ENCODE measurements around the gene NINJ2.

Gene NINJ2

DNA sequence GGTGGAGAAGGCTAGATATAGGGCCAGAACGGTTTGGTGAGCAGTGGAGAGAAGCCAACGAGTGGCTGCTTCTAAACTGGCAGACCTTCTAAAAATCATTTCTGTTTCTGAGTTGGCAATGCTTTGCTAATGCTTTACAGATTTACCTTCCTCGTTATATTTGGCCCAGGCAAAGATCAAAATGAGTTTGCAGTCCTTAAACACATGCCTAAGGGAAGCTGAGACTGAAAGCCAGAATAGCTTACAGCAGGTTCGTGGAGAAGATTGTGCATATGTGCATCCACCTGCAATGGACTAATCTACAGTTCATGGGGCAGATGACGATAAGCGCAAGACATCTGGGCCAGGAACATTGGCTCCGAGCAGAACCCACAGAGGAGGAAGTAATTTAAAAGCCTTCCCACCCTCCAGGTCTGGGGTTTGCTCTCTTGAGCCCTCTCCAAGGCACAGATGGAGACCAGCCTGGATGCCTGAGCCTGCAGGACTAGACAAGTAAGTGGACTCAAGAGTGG lies 99.4 kb downstream of the NINJ2 start:
- no peak for DNase-seq

DNA sequence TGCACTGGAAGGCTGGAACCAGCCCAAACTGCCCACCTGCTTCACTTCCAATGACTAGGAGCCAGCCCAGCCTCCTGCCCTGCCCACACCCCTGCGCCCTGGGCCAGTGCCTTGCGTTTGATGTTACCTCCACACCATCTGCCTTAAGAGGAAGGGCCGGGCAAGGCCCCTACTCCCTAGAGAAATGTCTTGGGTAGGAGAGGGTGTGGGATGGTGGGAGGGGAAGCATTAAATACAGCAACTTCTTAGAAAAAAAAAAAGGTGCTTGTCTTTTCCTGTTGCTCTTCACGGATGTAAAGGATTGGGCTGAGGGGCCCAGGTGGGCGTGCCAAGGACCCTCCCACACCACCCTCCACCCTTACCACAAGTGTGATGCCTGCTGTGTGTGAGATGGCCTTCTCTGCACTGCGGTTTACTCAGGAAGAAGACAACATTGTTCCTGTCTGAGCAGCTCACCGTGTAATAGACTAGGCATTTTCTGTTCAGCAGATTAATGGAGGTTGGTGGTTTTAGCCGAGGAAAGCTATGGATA lies 99.9 kb downstream of the NINJ2 start:
- DNase-seq: peak; percentile 76

DNA sequence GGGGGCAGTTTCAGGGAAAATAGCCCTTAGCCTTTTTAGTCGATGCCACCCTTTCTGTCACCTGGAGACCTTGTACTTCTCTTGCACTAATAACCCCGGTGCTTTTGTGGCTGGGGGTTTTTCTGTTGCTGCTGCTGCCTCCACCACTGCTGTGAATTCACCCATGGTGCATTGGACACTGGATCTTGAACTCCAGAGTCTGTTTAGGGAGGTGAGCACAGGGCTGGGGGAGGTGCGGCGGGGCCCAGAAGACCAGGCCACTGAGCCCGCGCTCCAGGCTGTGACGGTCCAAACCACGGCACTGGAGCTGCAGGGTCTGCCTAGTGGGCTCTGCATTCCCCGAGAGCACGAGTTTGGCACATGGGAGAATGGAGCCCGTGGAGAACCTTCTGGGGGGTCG lies 100.6 kb downstream of the NINJ2 start:
- no peak for DNase-seq

DNA sequence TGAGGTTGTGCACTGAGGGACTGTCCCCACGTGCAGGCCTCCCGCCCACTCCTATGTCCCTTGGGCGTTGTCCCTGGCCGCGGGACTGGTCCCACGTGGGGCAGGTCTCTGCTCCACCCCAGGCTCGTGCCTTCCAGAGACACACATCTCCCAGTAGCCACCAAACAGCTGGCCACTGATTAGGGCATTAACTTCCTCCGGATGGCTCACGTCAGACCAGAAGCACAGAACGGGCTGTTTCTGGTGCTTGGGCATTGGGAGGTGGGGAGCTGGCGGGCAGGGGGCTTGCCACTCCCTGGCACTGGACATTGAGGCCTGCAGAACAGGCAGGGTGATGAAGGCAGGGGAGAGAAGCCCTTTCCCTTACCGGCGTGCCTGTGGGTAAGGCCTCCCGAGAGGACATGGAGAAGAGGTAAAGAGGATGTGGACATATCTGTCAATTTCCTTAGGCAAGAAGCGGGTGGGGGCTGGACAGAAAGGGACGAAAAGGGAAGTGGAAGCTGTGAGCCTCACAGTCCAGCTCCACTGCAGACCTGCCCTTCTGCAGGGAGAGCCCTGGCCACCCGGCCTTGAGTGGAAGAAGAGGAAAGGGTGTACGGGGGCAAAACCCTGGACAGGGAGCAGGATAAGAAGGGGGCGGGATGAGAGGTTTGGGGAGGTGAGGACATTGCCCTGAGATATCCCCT lies 101.2 kb downstream of the NINJ2 start:
- no peak for DNase-seq

DNA sequence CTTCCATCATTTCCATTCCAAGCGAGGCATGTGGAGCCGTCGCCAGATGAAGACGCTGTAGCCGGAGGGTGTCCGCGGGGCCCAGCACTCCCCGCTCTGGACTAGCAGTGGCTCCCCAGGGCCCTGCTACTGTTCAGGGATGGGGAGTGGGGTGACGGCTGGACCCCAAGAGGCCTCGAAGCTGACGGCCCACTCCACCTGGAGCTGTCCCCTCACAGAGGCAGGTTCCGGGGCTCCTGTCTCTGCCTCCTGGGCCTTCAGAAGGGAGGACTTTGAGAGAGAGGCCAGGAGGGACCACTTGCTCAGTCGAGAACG lies 101.9 kb downstream of the NINJ2 start:
- no peak for DNase-seq

DNA sequence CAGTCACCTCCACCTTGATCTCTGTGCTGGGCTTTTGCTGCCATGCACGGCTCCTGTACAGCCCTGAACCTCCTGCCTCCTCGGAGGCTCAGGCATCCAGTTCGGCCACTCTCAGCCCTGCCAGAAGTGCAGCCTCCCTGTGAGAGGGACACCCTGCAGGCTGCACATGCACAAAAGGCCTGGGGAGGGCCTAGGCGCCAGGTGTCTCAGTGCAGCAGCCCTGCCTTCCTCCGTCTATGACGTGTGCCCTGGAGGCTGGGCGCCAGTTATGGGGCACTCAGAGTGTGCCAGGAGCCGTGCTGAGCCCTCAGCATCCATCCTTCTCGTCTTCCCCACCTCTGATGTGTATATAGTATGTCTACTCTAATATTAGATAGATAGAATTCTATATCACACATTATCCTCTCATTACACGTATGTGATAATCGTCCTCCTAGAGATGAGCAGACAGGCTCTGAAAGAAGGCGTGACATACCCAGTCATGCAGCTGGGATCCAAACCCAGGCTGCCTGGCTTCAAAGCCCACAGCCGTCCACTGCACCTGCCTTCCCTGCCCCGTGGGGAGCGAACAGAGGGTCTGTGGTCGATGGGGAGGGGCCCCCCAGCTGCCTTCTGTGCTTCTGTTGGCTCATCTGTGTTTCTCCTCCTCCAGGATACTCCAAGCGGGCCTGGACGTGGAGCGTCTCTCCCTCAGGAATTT lies 102.4 kb downstream of the NINJ2 start:
- no peak for DNase-seq

DNA sequence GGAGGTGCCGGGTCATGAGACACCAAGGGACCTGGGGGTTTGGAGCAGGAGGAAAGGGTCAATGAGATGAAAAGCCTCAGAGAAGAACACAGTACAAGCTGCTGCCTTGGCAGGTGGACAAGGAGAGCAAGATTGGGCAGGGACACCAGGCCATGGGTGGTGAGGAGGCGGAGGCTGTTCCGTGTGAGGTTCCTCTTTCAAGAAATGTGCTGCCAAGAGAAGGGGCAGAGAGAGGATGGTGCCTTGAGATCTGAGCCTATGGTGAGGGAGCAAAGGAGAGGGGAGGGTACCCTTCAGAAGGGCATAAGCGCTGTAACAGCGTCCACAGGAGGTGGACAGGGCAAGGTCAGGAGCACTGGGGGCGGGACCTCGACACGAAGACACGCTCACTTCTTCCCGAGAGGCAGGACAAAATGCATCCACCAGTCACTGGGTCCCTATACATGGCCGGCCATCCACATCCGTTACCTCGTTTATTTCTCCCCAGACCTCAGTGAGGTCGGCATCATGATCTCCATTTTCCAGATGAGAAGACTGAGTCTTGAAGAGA lies 103.3 kb downstream of the NINJ2 start:
- DNase-seq: no peak

DNA sequence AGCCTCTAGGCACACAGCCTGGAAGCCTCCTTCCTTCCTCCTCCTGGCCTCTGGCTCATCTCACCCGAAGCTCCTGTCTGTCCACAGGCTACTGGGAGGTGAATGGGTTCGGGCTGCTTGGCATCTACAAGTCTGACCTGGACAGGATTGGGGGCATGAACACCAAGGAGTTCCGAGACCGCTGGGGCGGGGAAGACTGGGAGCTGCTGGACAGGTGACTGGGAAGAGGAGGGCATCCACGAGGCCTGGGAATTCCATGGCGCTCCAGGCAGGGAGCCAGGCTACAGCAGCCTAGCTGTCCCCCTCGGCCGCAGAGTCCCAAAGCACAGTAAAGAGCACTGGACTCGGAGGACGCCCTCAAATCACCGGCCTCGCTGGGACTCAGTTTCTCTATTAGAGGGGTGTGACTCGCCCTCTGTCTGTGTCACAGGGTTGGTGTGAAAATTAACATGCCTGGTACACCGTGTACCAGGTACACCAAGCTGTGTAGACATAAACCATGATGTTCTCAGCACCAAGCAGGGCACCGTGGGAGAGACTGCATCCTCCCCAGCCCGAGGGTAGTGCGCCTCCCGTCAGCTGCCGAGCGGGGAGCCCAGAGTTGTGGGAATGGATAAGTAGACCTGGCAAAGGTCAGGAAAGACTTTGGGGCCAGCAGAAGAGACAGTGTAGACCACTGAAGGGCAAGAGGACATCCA lies 103.9 kb downstream of the NINJ2 start:
- no peak for DNase-seq

DNA sequence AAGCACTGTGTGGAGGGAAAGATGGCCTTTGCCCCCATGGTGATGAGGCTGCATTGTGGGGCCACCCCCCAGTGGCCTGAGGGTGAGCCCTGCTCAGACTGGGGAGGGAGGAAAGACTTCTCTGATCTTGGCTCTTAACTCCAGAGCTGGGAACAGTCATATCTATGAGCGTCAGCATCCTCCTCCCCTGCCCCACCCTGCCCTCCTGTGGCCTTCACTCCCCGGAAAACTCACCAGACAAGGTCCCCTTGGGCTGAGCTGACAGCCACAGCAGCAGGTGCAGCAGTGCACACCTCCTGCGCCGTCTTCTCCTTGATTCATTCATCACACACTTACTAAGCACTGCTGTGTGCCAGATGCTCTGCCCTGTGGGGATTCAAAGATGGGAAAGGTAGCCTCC lies 104.7 kb downstream of the NINJ2 start:
- no peak for DNase-seq

DNA sequence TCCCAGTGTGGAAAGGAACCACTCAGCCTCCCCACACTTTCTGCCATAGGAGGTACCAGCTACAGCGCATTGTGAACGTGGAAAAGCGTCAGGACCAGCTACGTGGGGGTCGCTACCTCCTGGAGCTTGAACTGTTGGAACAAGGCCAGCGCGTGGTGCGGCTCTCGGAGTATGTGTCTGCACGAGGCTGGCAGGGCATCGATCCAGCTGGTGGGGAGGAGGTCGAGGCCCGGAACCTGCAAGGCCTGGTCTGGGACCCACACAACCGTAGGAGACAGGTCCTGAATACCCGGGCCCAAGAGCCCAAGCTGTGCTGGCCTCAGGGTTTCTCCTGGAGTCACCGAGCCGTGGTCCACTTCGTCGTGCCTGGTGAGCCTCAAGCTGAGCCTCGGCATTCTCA lies 106.7 kb downstream of the NINJ2 start:
- DNase-seq: no peak

DNA sequence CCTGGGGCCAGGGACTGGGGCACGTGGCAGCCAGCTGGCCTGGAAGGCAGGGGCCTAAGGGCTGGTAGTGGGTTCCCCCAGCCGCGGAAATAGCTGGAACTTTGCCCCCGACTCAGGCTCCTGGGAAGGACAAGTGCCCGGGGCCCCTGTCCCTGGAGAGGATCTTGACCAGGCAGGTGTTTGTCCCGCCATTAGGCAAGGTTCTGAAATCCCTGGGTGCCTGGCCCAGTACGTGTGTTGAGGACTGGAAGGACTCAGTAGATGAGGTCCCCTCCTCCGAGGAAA lies 109.3 kb downstream of the NINJ2 start:
- DNase-seq: no peak

DNA sequence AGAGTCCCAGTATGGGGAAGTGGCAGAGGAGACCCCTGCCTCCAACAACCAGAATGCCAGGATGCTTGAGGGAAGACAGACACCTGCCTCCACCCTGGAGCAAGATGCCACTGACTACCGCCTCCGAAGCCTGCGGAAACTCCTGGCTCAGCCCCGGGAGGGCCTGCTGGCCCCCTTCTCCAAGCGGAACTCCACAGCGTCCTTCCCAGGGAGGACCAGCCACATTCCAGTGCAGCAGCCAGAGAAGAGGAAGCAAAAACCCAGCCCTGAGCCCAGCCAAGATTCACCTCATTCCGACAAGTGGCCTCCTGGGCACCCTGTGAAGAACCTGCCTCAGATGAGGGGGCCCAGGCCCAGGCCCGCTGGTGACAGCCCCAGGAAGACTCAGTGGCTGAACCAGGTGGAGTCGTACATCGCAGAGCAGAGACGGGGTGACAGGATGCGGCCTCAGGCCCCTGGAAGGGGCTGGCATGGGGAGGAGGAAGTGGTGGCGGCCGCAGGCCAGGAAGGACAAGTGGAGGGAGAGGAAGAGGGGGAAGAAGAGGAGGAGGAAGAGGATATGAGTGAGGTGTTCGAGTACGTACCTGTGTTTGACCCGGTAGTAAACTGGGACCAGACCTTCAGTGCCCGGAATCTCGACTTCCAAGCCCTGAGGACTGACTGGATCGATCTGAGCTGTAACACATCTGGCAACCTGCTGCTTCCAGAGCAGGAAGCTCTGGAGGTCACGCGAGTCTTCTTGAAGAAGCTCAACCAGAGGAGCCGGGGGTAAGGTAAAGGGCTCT lies 109.8 kb downstream of the NINJ2 start:
- peak; percentile 14 for DNase-seq

DNA sequence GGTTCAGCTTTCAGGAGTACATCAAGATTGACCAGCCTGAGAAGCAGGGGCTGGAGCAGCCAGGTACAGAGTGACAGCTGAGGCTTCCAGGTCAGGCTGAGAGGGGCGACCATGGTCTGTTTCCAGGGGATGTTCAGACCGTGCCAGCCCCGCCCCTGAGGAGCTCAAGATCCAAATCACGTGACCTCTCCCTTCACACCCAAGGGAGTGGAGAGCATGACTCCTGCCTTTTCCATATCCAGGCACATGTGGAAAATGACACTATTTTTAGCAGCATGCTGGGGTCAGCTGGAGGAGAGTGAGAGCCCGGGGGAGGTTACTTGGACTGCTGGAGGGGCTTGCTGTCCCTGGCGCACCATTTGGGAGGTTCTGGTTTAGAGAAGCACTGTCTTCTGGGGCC lies 110.8 kb downstream of the NINJ2 start:
- no peak for DNase-seq

DNA sequence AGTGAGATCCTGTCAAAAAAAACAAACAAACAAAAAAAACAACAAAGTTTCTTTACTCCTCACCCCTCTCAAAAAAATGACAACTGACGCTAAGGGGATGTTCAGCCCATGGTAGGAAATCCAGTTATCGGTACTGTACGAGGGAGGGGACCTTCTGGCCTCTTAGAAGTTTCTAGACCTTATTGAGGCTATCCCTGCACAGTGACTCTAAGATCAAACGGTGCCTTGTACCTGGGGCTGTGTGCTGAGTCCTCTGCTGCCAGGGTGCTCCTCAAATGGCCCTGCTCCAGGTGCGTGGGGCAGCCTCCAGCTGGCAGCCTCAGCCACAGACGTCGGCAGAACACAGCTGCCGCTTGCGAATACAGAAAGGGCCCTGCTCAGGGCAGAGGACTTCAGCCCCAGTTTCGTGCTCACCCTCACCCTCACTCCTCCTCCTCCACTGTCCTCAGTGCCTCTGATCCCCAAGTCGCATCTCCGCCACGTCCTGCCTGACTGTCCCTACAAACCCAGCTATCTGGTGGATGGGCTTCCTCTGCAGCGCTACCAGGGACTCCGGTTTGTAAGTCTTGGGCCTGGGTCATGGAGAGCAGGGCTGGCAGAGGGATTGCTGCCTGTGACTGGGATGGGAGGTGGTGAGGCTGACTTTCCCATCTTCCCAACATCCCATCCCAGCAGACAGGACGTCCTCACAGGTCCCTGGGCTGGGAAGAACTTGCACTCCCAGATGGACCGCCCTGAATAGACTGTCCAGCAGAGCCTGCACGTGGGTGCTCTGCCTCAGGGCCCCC lies 112.6 kb downstream of the NINJ2 start:
- no peak for DNase-seq

DNA sequence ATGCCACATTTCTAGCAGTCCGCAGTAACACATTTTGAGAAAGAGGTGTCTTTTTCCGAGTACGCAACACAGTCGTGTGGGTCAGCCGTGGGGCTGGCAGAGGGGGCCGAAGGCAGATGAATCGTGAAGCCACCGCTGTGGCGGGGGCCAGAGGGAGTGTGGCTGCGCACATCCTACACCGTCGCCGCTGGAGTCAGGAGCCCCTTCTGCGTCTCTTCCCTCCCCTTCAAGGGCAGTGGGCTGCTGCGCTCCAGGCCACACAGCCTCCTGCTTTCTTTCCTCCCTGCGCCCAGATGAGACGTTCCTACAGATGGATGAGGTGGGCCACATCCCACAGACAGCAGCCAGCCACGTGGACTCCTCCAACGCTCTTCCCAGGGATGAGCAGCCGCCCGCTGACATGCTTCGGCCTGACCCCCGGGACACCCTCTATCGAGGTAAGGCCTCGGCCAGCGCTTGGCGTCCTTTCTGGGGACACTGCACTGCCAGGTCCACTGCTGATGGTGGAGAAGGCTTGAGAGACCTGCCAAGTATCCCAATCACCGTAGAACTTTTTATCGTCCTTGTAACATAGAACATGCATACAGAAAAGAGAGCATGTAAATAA lies 113.7 kb downstream of the NINJ2 start:
- no peak for DNase-seq

DNA sequence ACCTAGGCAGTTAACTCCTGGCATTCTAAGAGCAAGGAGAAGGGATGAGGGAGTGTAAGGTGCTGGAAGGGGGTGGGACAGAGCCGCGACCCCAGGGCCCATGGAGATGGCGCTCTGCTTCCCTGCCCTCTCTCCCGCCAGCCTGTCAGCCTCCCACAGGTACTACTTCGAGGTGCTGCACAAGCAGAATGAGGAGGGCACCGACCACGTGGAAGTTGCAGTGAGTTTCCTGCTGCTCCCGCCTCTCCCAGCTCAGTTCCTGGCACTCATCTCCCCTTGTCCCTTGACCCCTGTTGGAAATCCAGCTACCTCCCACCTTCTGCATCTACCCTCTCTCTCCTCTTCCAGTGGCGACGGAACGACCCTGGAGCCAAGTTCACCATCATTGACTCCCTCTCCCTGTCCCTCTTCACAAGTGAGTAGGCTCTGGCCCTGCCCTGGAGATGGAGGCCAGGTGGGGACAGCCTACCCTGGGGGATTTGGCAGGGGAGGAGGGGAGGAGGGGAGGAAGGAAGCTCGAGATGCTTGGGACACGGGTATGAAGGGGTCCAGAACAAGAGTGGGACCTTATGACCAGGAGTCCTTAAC lies 115.3 kb downstream of the NINJ2 start:
- no peak for DNase-seq

DNA sequence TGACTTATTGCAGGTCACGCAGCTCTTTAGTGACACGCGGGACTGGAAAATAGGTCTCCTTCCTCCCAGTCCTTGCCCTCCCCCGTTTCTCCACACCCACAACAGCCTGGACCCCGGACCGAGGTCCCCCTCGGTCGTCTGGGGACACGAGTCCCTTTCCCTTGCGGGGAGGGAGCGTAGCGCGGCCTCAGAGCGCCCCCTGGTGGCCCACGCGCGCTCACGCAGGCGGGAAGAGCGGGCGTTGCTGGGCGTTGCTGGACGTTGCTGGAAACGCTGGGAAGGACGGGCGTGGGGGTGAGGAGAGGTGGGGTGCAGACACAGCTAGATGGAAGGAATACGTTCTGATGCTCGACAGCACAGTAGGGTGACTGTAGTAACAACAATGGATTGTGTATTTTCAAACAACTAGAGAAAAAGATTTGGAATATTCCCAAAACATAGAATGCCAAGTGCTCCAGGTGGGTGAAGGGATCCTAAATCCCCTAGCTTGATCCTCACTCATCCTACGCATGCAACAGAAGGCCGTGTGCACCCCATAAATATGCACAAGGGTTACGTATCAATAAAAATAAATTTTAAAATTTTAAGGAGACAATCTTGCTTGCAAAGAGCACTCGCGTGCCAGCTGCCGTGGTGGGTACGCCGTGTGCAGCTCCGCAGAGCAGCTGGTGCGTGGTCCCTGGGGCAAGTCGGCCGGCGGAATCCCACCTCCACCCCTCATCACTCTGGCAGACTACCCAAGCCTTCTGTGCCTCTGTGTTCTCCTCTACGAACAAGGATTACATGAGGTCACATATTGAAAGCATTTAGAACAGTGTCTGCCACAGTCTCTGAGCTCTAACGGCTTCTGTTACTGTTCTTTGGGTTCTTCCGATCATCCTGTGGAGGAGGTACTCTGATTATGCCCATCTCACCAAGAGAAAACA lies 116.1 kb downstream of the NINJ2 start:
- peak; percentile 73 for DNase-seq

DNA sequence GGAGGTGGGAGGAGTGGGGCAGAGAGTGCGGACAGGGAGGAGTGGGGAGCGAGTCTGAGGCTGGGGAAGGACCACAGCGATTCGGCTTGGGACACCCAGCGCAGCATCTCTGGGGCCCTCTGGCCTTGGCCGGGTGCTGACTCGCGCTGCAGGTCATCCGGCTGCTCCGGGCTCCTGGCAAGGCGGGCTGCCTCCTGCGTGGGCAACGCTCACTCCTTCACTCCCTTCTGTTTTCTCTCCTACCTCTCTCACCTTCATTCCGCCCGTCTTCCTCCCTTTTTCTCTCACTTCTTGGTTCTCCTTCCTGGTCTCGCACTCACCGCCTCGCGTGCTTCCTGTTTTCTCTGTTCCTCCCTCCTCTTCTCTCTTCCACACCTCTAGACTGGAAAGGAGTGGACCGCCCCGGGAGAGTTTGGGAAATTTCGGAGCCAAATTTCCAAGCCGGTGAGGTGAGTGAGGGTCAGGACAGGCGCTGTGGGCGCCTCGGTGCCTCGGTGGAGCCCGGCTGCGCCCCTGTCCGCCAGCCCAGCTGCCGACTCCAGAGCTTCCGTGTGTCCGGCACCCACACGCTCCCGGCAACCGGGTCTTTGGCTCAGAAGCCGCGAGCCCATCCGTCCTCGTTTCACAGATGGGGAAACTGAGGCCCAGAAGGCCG lies 116.9 kb downstream of the NINJ2 start:
- no peak for DNase-seq

DNA sequence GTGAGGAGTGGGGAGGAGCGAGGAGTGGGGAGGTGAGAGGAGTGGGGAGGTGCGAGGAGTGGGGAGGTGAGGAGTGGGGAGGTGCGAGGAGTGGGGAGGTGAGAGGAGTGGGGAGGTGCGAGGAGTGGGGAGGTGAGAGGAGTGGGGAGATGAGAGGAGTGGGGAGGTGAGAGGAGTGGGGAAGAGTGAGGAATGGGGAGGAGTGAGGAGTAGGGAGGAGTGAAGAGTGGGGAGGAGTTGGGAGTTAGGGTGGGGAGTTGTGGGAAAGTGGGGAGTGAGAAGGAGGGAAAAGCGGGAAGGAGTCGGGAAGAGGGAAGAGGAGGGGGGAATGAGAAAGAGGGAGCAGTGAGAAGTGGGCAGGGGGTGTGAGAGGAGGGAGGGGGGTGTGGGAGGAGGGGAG lies 117.4 kb downstream of the NINJ2 start:
- DNase-seq: no peak
